Activated CD4-positive, CD25-positive, alpha-beta regulatory T cell treated with anti-CD3 and anti-CD28 coated beads, Interleukin-2, amount 50 U/mL, for 16 hours (primary cell): ENCODE measurements around the gene MYLK3.

Experiments
- DNase-seq: peaks from one replicate; pipeline ENCODE4 v3.0.0-alpha.2; 2020; ENCODE audit warnings: low read depth, low spot score

Gene MYLK3

GRCh38 chr16:46728806-46729205 is 19.3 kb downstream of the MYLK3 start:
- DNase-seq = no peak

GRCh38 chr16:46727630-46728029 is 20.5 kb downstream of the MYLK3 start:
- no peak for DNase-seq

- DNase-seq = no peak
Observed at GRCh38 chr16:46727184-46727583, 21.0 kb downstream of the MYLK3 start.

- DNase-seq = no peak
Observed at GRCh38 chr16:46721885-46722284, 26.3 kb downstream of the MYLK3 start.

- no peak for DNase-seq
Observed at GRCh38 chr16:46720619-46721018, 27.5 kb downstream of the MYLK3 start.

GRCh38 chr16:46719528-46719927 is 28.6 kb downstream of the MYLK3 start:
- DNase-seq = no peak

GRCh38 chr16:46718214-46718613 is 29.9 kb downstream of the MYLK3 start:
- DNase-seq = no peak

GRCh38 chr16:46717692-46718091 is 30.5 kb downstream of the MYLK3 start:
- no peak for DNase-seq

GRCh38 chr16:46715769-46716305 is 32.3 kb downstream of the MYLK3 start:
- no peak for DNase-seq

GRCh38 chr16:46714797-46715591 is 33.1 kb downstream of the MYLK3 start:
- DNase-seq = no peak

- DNase-seq = no peak
Observed at GRCh38 chr16:46713634-46714033, 34.5 kb downstream of the MYLK3 start.

- no peak for DNase-seq
Observed at GRCh38 chr16:46712911-46713310, 35.2 kb downstream of the MYLK3 start.

- DNase-seq = no peak
Observed at GRCh38 chr16:46711106-46712058, 36.8 kb downstream of the MYLK3 start.

GRCh38 chr16:46709469-46710005 is 38.6 kb downstream of the MYLK3 start:
- DNase-seq = no peak

- no peak for DNase-seq
Observed at GRCh38 chr16:46706642-46707041, 41.5 kb downstream of the MYLK3 start.

GRCh38 chr16:46702030-46702429 is 46.1 kb downstream of the MYLK3 start:
- no peak for DNase-seq

- DNase-seq = no peak
Observed at GRCh38 chr16:46701615-46702014, 46.5 kb downstream of the MYLK3 start.

- no peak for DNase-seq
Observed at GRCh38 chr16:46700048-46700447, 48.1 kb downstream of the MYLK3 start.

GRCh38 chr16:46696957-46697356 is 51.2 kb downstream of the MYLK3 start:
- DNase-seq = no peak

GRCh38 chr16:46695937-46696336 is 52.2 kb downstream of the MYLK3 start:
- no peak for DNase-seq

- DNase-seq = no peak
Observed at GRCh38 chr16:46693598-46693997, 54.5 kb downstream of the MYLK3 start.

GRCh38 chr16:46691726-46692125 is 56.4 kb downstream of the MYLK3 start:
- no peak for DNase-seq
